ENCODE data around the gene HSH2D.

The HSH2D gene

GRCh38 chr19:16119075-16119857 is 24.2 kb upstream of the HSH2D start:
- peak in 1 of 5 donors; percentile 86 for DNase-seq

GRCh38 chr19:16121141-16121540 is 22.3 kb upstream of the HSH2D start:
- no peak for DNase-seq

GRCh38 chr19:16121967-16122366 is 21.5 kb upstream of the HSH2D start:
- DNase-seq: no peak

GRCh38 chr19:16124953-16125352 is 18.5 kb upstream of the HSH2D start:
- no peak for DNase-seq

- DNase-seq: no peak
Observed at GRCh38 chr19:16125737-16126495, 17.6 kb upstream of the HSH2D start.

GRCh38 chr19:16127080-16127479 is 16.4 kb upstream of the HSH2D start:
- no peak for DNase-seq

GRCh38 chr19:16127776-16128371 is 15.6 kb upstream of the HSH2D start:
- DNase-seq: no peak

- no peak for DNase-seq
Observed at GRCh38 chr19:16131648-16132047, 11.8 kb upstream of the HSH2D start.

GRCh38 chr19:16133818-16134217 is 9.7 kb upstream of the HSH2D start:
- DNase-seq: no peak

GRCh38 chr19:16134510-16134909 is 9.0 kb upstream of the HSH2D start:
- no peak for DNase-seq

GRCh38 chr19:16135430-16136127 is 7.9 kb upstream of the HSH2D start:
- DNase-seq: no peak

- no peak for DNase-seq
Observed at GRCh38 chr19:16136185-16136999, 7.1 kb upstream of the HSH2D start.

- no peak for DNase-seq
Observed at GRCh38 chr19:16139752-16140151, 3.7 kb upstream of the HSH2D start.

GRCh38 chr19:16141043-16141442 is 2.4 kb upstream of the HSH2D start:
- no peak for DNase-seq

- DNase-seq: no peak
Observed at GRCh38 chr19:16142032-16142580, 1.4 kb upstream of the HSH2D start.

GRCh38 chr19:16144216-16144581 is 714 bp downstream of the HSH2D start:
- no peak for DNase-seq

GRCh38 chr19:16146112-16146511 is 2.6 kb downstream of the HSH2D start:
- DNase-seq: no peak

GRCh38 chr19:16148443-16149229 is 5.2 kb downstream of the HSH2D start:
- DNase-seq: no peak

- DNase-seq: no peak
Observed at GRCh38 chr19:16153582-16154336, 10.3 kb downstream of the HSH2D start.

- no peak for DNase-seq
Observed at GRCh38 chr19:16154557-16154956, 11.1 kb downstream of the HSH2D start.
